Right atrium auricular region (tissue), 2 donors: ENCODE data around the gene CACNA1D. TPM values are rescaled to one million over a fixed set of nuclear protein-coding genes. Genes with fewer than 3 reads are reported as not detected.
"Not testable (repeated sequence)": the region's sequence is repeated elsewhere in the genome, so short reads cannot be mapped to it uniquely, and the experiment has no call there.

ENCODE experiments used
- DNase-seq: peaks from one replicate; pipeline ENCODE4 v3.0.0-alpha.2; 2019; ENCODE audit warnings: low spot score
- H3K27ac ChIP-seq, 2 donors: fragments of 200-600 bp; sonication (generic); 1 replicate in 1 of 2; 2 replicates in 1 of 2; pipeline ENCODE4 v1.5.1; 2016 to 2019
- H3K27me3 ChIP-seq, 2 donors: fragments of 200-600 bp; sonication (generic); one replicate each; pipeline versions ENCODE4 v1.5.1 to v1.6.0; 2017 to 2019
- H3K36me3 ChIP-seq: fragments of 200-600 bp; sonication (generic); one replicate; pipeline ENCODE4 v1.5.1; 2016
- H3K4me1 ChIP-seq, 2 donors: fragments of 200-600 bp; sonication (generic); one replicate each; pipeline versions ENCODE4 v1.5.1 to v1.6.0; 2017 to 2019
- H3K4me3 ChIP-seq, 2 donors: fragments of 200-600 bp; sonication (generic); 1 replicate in 1 of 2; 2 replicates in 1 of 2; pipeline ENCODE4 v1.5.1; 2017 to 2019; ENCODE audit warnings: mild to moderate bottlenecking in 1 of 2, moderate library complexity in 1 of 2
- H3K9me3 ChIP-seq, 2 donors: fragments of 200-600 bp; sonication (generic); one replicate each; pipeline ENCODE4 v1.5.1; 2019
- total RNA-seq, 2 donors: library from RNA; depleted of rRNA; stranded (reverse); fragments of >200 nt; gene quantifications; one replicate each; pipeline ENCODE4 v1.1.0, GENCODE V29; 2016
- TF ChIP-seq, protein P1 (sequence below), 2 donors: fragments of 200-600 bp; sonication (generic); IDR thresholded peaks; one replicate each; pipeline ENCODE4 v1.5.1; 2019; ENCODE audit warnings: antibody characterized with exemption in 2 of 2

The CACNA1D gene
- total RNA-seq, 2 donors from 2014 or later = 2.7 to 9.6 TPM

DNA sequence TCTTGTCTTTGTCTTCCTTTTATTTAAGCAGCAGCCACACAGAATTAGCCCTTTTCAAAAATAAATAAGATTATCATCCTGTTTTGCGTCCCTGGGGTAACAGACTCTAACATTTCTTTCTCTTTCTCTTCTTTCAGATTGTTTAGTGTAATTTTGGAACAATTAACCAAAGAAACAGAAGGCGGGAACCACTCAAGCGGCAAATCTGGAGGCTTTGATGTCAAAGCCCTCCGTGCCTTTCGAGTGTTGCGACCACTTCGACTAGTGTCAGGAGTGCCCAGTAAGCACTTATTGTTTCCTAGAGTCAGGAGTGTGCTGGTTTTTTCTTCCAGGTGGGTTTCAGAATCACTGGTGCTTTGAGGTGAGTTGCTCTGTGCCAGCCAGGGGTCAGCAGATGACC, 165.6 kb downstream of the CACNA1D start:
- TF ChIP-seq, protein P1, sequence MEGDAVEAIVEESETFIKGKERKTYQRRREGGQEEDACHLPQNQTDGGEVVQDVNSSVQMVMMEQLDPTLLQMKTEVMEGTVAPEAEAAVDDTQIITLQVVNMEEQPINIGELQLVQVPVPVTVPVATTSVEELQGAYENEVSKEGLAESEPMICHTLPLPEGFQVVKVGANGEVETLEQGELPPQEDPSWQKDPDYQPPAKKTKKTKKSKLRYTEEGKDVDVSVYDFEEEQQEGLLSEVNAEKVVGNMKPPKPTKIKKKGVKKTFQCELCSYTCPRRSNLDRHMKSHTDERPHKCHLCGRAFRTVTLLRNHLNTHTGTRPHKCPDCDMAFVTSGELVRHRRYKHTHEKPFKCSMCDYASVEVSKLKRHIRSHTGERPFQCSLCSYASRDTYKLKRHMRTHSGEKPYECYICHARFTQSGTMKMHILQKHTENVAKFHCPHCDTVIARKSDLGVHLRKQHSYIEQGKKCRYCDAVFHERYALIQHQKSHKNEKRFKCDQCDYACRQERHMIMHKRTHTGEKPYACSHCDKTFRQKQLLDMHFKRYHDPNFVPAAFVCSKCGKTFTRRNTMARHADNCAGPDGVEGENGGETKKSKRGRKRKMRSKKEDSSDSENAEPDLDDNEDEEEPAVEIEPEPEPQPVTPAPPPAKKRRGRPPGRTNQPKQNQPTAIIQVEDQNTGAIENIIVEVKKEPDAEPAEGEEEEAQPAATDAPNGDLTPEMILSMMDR (IDR thresholded peaks at IDR 0.05) = no peak
- H3K27ac ChIP-seq = no peak overlapping the region
- DNase-seq = no peak
- H3K36me3 ChIP-seq = no peaks in the 10 kb centered on the region
- H3K27me3 ChIP-seq = no peaks in the 10 kb centered on the region
- no peaks in the 10 kb centered on the region for H3K4me1 ChIP-seq
- no peak overlapping the region for H3K4me3 ChIP-seq
- peaks cover 0 to 14% of the 10 kb centered on the region in 2 donors for H3K9me3 ChIP-seq

DNA sequence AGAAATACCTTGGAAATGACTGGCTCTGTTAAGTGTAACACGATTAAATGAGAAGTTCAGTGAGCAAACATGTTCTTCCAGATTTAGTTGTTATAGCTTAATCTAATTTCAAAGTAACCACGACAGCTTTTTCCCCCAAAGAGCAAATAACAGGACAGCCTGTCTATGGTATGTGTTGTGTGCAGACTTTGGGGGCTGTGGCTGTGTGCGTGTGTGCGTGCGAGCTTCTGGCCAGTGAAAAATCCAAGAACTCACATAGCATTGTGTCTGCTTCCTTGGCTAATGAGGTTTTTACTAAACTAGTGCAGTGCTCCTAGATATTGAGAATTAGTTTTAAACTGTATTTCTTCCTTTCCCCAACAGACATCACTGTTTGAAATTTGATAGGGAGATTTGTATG, 167.1 kb downstream of the CACNA1D start:
- H3K27ac ChIP-seq = no peak overlapping the region
- peaks cover 0 to 14% of the 10 kb centered on the region in 2 donors for H3K9me3 ChIP-seq
- TF ChIP-seq, protein P1 (IDR thresholded peaks at IDR 0.05) = no peak
- H3K36me3 ChIP-seq = no peaks in the 10 kb centered on the region
- DNase-seq = no peak
- no peaks in the 10 kb centered on the region for H3K27me3 ChIP-seq
- H3K4me1 ChIP-seq = no peaks in the 10 kb centered on the region
- H3K4me3 ChIP-seq = no peak overlapping the region

- not testable (repeated sequence) for H3K27ac ChIP-seq, H3K36me3 ChIP-seq, H3K4me3 ChIP-seq, H3K27me3 ChIP-seq, DNase-seq, H3K4me1 ChIP-seq
- peaks cover 0 to 14% of the 10 kb centered on the region in 2 donors for H3K9me3 ChIP-seq
Observed at GRCh38 chr3:53664812-53665211, 170.4 kb downstream of the CACNA1D start.

DNA sequence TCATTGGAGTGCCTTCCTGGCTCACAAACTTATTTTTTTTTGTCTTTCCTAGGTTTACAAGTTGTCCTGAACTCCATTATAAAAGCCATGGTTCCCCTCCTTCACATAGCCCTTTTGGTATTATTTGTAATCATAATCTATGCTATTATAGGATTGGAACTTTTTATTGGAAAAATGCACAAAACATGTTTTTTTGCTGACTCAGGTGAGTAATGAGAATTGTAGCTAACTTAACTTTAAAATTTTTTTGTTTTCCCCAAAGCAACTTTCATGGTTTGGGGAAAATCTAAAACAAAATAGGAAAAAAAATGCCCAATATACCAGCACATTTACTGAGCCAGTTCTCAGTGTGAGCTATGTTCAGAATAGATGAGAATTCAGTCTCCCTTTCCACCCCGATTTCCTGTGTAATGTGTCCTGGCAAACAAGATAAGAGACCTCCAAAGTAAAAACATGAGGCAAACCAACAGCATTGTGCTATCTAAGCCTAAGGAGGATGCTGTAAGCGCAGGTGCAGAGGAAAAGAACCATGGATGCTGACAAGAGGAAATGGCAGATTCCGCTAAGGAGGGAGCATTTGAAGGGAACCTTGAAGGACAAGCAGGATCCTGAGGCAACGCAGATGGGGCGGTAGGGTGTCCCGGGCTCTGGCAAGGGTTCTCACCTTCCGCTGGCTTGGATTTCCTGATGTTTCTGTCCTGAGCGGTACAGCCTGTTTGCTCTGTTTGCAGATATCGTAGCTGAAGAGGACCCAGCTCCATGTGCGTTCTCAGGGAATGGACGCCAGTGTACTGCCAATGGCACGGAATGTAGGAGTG, 171.4 kb downstream of the CACNA1D start:
- Histone ChIP-seq H3K9me3 (peaks cover 0 to 13% of the 10 kb centered on the region in 2 donors), H3K27ac (no peak overlapping the region), H3K4me1 (no peaks in the 10 kb centered on the region), H3K4me3 (no peak overlapping the region), H3K36me3 (no peaks in the 10 kb centered on the region), H3K27me3 (no peaks in the 10 kb centered on the region)
- TF ChIP-seq, protein P1 (IDR thresholded peaks at IDR 0.05) = no peak
- no peak for DNase-seq

DNA sequence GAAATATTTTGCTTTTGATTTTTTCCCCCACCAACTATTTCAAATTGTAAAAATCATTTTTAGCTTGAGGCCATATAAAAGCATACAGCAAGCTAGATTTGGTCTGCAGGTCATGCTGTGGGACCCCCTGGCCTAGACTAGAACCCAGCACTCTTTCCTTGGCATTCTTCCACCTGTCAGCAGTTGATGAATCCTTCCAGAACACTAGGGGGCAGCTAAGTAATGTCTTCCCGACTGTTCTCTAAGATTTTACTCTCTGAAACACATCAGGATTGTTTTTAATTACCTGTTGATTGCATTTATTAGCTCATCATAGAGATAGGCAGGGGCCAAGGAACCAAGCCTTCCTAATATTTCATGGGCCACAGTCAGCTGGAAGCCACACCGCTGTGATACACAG, 174.5 kb downstream of the CACNA1D start:
- H3K9me3 ChIP-seq = no peaks in the 10 kb centered on the region
- H3K27ac ChIP-seq = no peak overlapping the region
- peaks cover 0 to 11% of the 10 kb centered on the region in 2 donors for H3K4me1 ChIP-seq
- no peak overlapping the region for H3K4me3 ChIP-seq
- H3K36me3 ChIP-seq = no peaks in the 10 kb centered on the region
- TF ChIP-seq, protein P1 (IDR thresholded peaks at IDR 0.05) = peak in 1 of 2 donors; percentile 47
- H3K27me3 ChIP-seq = no peaks in the 10 kb centered on the region
- no peak for DNase-seq

- DNase-seq = no peak
- Histone ChIP-seq H3K36me3 (no peaks in the 10 kb centered on the region), H3K4me1 (peaks cover 0 to 27% of the 10 kb centered on the region in 2 donors), H3K9me3 (no peaks in the 10 kb centered on the region), H3K27me3 (no peaks in the 10 kb centered on the region), H3K27ac (no peak overlapping the region), H3K4me3 (no peak overlapping the region)
- TF ChIP-seq, protein P1 (IDR thresholded peaks at IDR 0.05) = no peak
Observed at GRCh38 chr3:53670721-53671120, 176.3 kb downstream of the CACNA1D start.
